HS-5 (cell line): Measurements from ENCODE around the gene CXorf51A.
"Not testable (repeated sequence)": the region's sequence is repeated elsewhere in the genome, so short reads cannot be mapped to it uniquely, and the experiment has no call there.

Experiments used
- DNase-seq: peaks from one replicate; pipeline ENCODE4 v3.0.0-alpha.2; 2012; ENCODE audit warnings: low read depth

The CXorf51A gene

DNA sequence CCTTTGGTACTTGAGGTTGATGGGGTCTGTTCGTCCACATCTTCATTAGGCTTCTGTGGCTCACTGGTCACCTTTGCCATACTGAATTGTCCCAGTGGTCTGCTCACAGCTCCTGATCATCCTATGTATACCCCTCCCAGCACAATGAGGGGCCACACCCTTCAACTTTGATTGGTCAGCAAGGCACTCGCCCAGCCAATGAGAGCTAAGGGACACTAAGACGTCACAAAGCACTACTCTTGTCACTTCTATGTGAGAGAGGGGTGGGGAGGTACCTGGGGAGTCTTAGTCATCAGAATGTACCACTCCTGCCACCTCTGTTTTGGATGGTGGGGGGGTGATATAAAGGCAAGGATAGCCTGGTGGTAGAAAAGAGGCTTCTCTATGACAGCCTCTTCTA, at the start of gene CXorf51A:
Gene CXorf51A (minus strand): TSS at position 101 of the 400 bp plus-strand sequence. CDS start 21 bp downstream, at position 80.
- not testable (repeated sequence) for DNase-seq

GRCh38 chrX:146863566-146863965, 49.0 kb upstream of the CXorf51A start:
- DNase-seq, result no peak

GRCh38 chrX:146854281-146854680, 39.7 kb upstream of the CXorf51A start:
- DNase-seq, result no peak

DNA sequence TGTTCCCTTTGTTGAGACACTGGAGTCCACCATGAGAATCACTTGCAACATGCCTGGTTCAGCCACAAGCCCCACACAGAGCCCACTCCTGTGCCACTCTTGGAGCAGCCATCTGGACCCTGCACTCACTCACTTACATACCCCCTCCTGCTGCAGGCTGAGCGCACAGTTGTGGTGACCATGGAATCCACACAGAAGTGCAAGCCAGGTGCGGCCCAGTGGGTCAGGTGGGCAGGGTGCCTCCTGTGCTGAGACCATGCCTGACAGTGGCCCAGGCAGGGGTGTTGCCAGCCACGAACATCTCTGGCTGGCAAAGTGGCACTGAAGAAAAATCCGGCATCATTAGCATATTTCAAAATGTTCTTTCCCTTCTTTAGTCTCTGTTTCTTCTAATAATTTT, 17.4 kb upstream of the CXorf51A start:
- DNase-seq, result no peak

- not testable (repeated sequence) for DNase-seq
Observed at GRCh38 chrX:146809471-146809870, 5.1 kb downstream of the CXorf51A start, which contains the start of gene CXorf51B. Gene CXorf51B (plus strand): TSS chrX:146809771. CDS start chrX:146809792, 21 bp downstream.
